GM10248 (cell line): ENCODE measurements around the gene MAP4K4.

Experiments
- CTCF ChIA-PET: fragments of 300-600 bp; sonication (Branson Sonifier 250); formaldehyde crosslinking; extraction: SDS; loops from one replicate; lab custom pipeline; 2021; ENCODE audit warnings: antibody characterized with exemption; lab: Yijun Ruan, JAX
- POLR2A ChIA-PET: fragments of 350-650 bp; sonication (Branson Sonifier 250); formaldehyde crosslinking; extraction: SDS; loops from one replicate; lab custom pipeline; 2020; ENCODE audit warnings: antibody characterized with exemption; lab: Yijun Ruan, JAX
- DNase-seq: peaks from one replicate; pipeline ENCODE4 v3.0.0; 2012; ENCODE audit errors: extremely low spot score
- CTCF ChIP-seq: IDR thresholded peaks from 2 replicates; pipeline ENCODE4 v1.5.1; 2012; ENCODE audit warnings: mild to moderate bottlenecking, low read depth; ENCODE audit errors: extremely low read depth, missing control alignments, control extremely low read depth

The MAP4K4 gene

GRCh38 chr2:101788565-101788964 lies 91.1 kb downstream of the MAP4K4 start:
- no peak for DNase-seq
- no peak for TF ChIP-seq CTCF
- POLR2A ChIA-PET: no interaction called here
- CTCF ChIA-PET: interaction anchor here (1.1 kb wide), 1 partner anchor 19 kb away, joined by 3 read pairs; no protein-coding TSS in a partner anchor

GRCh38 chr2:101788995-101789970 lies 91.8 kb downstream of the MAP4K4 start:
- ChIA-PET POLR2A (no interaction called here), CTCF (interaction anchor here (1.1 kb wide), 1 partner anchor 20 kb away, joined by 3 read pairs; no protein-coding TSS in a partner anchor)
- TF ChIP-seq CTCF: no peak
- DNase-seq: no peak

- TF ChIP-seq CTCF: no peak
- ChIA-PET POLR2A (no interaction called here), CTCF (no interaction called here)
- DNase-seq: no peak
These were observed 92.9 kb downstream of the MAP4K4 start for GRCh38 chr2:101790416-101790815.

GRCh38 chr2:101790857-101791256 lies 93.3 kb downstream of the MAP4K4 start:
- TF ChIP-seq CTCF: no peak
- POLR2A ChIA-PET: no interaction called here
- CTCF ChIA-PET: no interaction called here
- DNase-seq: no peak

GRCh38 chr2:101792208-101792607 lies 94.7 kb downstream of the MAP4K4 start:
- CTCF ChIA-PET: interaction anchor here (1.1 to 1.9 kb wide), 5 partner anchors 12 to 33 kb away, joined by 3 to 5 read pairs (median 4); no protein-coding TSS in a partner anchor
- no peak for DNase-seq
- POLR2A ChIA-PET: no interaction called here
- no peak for TF ChIP-seq CTCF

GRCh38 chr2:101793277-101793969 lies 95.9 kb downstream of the MAP4K4 start:
- ChIA-PET POLR2A (no interaction called here), CTCF (interaction anchor here (1.5 to 1.9 kb wide), 3 partner anchors 23 to 32 kb away, joined by 4 to 5 read pairs (median 4); no protein-coding TSS in a partner anchor)
- no peak for TF ChIP-seq CTCF
- DNase-seq: no peak
